ENCODE results near the gene PDE12.

- TF ChIP-seq FOXM1 (IDR thresholded peaks at IDR 0.05; ENCODE audit: borderline replicate concordance) (no peak), ZNF384 (IDR thresholded peaks at IDR 0.05) (no peak; the same call in none of the 2 replicates), TARDBP (IDR thresholded peaks at IDR 0.05) (no peak), FOXK2 (IDR thresholded peaks at IDR 0.05) (no peak), CTBP1 (IDR thresholded peaks at IDR 0.05; ENCODE audit: borderline replicate concordance) (no peak), ELF4 (IDR thresholded peaks at IDR 0.05) (no peak), HDGF (IDR thresholded peaks at IDR 0.05; ENCODE audit: borderline replicate concordance) (no peak), SUZ12 (IDR thresholded peaks at IDR 0.05) (no peak), SP1 (IDR thresholded peaks at IDR 0.05) (no peak)
Observed at GRCh38 chr3:57569859-57570450, 13.9 kb downstream of the PDE12 start.

Data from HEK293T (cell line).